Measurements from ENCODE around the gene NME4. TPM values are rescaled to one million over a fixed set of nuclear protein-coding genes. Genes with fewer than 3 reads are reported as not detected.

The NME4 gene
- total and polyA plus RNA-seq, 2 donors from 2014 or later = 56.6 to 100 TPM

DNA sequence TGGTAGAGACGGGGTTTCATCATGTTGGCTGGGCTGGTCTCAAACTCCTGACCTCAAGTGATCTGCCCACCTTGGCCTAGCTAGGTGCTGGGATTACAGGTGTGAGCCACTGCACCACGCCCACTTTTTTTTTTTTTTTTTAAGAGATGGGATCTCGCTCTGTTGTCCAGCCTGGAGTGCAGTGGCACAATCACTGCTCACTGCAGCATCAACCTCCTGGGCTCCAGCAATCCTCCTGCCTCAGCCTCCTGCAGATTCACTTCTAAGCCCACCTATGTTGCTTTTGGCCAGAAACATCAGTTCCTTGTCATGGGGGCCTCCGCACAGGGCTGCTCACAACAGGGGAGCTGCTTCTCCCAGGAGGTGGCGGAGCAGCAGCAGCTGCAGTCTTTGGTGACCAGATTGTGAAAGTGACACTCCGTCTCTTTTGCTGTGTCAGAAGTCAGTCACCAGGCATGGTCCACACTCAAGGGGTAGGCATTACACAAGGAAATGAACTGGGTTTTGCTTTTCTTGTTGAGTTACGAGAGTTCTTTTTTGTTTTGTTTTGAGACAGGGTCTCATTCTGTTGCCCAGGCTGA is 4.5 kb upstream of the NME4 start:
- H3K4me1 ChIP-seq (ENCODE audit: control insufficient read depth in 2 of 3, insufficient read depth in 2 of 3, low read depth in 1 of 3, low read length in 3 of 3) = peaks cover 0 to 3% (median 3%) of the 10 kb centered on the region in 3 donors
- H3K9ac ChIP-seq (ENCODE audit: low read length in 3 of 3) = no peak overlapping the region
- TF ChIP-seq, protein P1, sequence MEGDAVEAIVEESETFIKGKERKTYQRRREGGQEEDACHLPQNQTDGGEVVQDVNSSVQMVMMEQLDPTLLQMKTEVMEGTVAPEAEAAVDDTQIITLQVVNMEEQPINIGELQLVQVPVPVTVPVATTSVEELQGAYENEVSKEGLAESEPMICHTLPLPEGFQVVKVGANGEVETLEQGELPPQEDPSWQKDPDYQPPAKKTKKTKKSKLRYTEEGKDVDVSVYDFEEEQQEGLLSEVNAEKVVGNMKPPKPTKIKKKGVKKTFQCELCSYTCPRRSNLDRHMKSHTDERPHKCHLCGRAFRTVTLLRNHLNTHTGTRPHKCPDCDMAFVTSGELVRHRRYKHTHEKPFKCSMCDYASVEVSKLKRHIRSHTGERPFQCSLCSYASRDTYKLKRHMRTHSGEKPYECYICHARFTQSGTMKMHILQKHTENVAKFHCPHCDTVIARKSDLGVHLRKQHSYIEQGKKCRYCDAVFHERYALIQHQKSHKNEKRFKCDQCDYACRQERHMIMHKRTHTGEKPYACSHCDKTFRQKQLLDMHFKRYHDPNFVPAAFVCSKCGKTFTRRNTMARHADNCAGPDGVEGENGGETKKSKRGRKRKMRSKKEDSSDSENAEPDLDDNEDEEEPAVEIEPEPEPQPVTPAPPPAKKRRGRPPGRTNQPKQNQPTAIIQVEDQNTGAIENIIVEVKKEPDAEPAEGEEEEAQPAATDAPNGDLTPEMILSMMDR (IDR thresholded peaks at IDR 0.05; ENCODE audit: borderline replicate concordance, extremely low read depth, insufficient read depth) = no peak
- no peaks in the 10 kb centered on the region for H3K27me3 ChIP-seq (ENCODE audit: control insufficient read depth, insufficient read depth, low read length)
- no peaks in the 10 kb centered on the region for H3K9me3 ChIP-seq (ENCODE audit: control insufficient read depth in 2 of 3, insufficient read depth in 1 of 3, low read length in 3 of 3)
- H3K36me3 ChIP-seq (ENCODE audit: control insufficient read depth in 2 of 3, insufficient read depth in 3 of 3, low read length in 3 of 3) = no peaks in the 10 kb centered on the region
- no peak overlapping the region for H3K4me3 ChIP-seq (ENCODE audit: low read length in 3 of 3)
- intact Hi-C loops (cut with DNase I) = no loop called here
- FAIRE-seq (no peak), DNase-seq (peak in 1 of 5 donors; percentile 37)
- no peak overlapping the region for H3K27ac ChIP-seq (ENCODE audit: low read depth in 2 of 2, low read length in 2 of 2)

DNA sequence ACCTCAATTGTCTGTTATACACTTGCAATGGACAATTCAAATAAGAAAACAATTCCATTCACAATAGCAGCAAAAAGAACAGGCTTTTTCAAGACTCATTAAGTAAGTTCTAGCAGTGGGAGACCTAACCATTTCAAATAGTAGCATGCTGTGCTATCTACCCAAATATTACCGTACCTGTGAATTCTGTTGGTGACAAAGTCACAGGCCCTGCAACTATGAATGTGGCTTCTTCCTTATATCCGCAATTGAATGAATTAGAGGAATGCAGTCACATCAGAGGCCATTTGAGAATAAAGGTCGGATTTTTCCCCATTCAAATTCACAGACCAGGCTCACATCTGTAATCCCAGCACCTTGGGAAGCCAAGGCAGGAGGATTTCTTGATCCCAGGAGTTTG is 800 bp upstream of the NME4 start:
- Histone ChIP-seq H3K4me3 (ENCODE audit: low read length in 3 of 3) (peak overlapping the region in 1 of 3 donors; percentile 60), H3K27ac (ENCODE audit: low read depth in 2 of 2, low read length in 2 of 2) (peak overlapping the region in 1 of 2 donors; percentile 63), H3K27me3 (ENCODE audit: control insufficient read depth, insufficient read depth, low read length) (no peaks in the 10 kb centered on the region), H3K36me3 (ENCODE audit: control insufficient read depth in 2 of 3, insufficient read depth in 3 of 3, low read length in 3 of 3) (no peaks in the 10 kb centered on the region), H3K4me1 (ENCODE audit: control insufficient read depth in 2 of 3, insufficient read depth in 2 of 3, low read depth in 1 of 3, low read length in 3 of 3) (peaks cover 0 to 9% (median 0%) of the 10 kb centered on the region in 3 donors), H3K9ac (ENCODE audit: low read length in 3 of 3) (peak overlapping the region in 1 of 3 donors; percentile 61), H3K9me3 (ENCODE audit: control insufficient read depth in 2 of 3, insufficient read depth in 1 of 3, low read length in 3 of 3) (no peaks in the 10 kb centered on the region)
- DNase-seq (peak in 1 of 5 donors; percentile 44), FAIRE-seq (no peak)
- TF ChIP-seq, protein P1 (IDR thresholded peaks at IDR 0.05; ENCODE audit: borderline replicate concordance, extremely low read depth, insufficient read depth) = no peak
- intact Hi-C loops (cut with DNase I) = no loop called here

DNA sequence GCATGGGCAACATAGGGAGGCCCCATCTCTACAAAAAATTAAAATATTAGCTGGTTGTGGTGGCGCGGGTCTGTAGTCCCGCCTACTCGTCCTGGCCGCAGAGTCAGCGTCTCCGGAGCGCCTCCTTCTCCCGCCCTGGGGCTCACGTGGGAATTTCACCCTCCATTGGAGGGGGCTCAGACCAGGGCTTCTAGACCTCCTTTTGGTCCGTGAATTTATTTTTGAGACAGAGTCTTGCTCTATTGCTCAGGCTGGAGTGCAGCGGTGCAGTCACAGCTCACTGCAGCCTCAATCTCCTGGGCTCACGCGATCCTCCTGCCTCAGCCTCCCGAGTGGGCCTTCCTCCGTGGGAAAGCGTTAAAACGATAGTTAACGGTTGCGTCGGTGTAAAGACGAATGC is 394 bp upstream of the NME4 start:
- Histone ChIP-seq H3K9me3 (ENCODE audit: control insufficient read depth in 2 of 3, insufficient read depth in 1 of 3, low read length in 3 of 3) (no peaks in the 10 kb centered on the region), H3K4me3 (ENCODE audit: low read length in 3 of 3) (peak overlapping the region; percentile 60 to 68 (median 63)), H3K27me3 (ENCODE audit: control insufficient read depth, insufficient read depth, low read length) (no peaks in the 10 kb centered on the region), H3K4me1 (ENCODE audit: control insufficient read depth in 2 of 3, insufficient read depth in 2 of 3, low read depth in 1 of 3, low read length in 3 of 3) (peaks cover 0 to 9% (median 0%) of the 10 kb centered on the region in 3 donors), H3K27ac (ENCODE audit: low read depth in 2 of 2, low read length in 2 of 2) (peak overlapping the region in 1 of 2 donors; percentile 63), H3K9ac (ENCODE audit: low read length in 3 of 3) (peak overlapping the region in 2 of 3 donors; percentile 50 to 61), H3K36me3 (ENCODE audit: control insufficient read depth in 2 of 3, insufficient read depth in 3 of 3, low read length in 3 of 3) (no peaks in the 10 kb centered on the region)
- TF ChIP-seq, protein P1 (IDR thresholded peaks at IDR 0.05; ENCODE audit: borderline replicate concordance, extremely low read depth, insufficient read depth) = no peak
- FAIRE-seq (no peak), DNase-seq (peak; percentile 63 to 80 (median 77))
- intact Hi-C loops (cut with DNase I) = no loop called here

Measured in kidney (tissue), 14 donors.